Ovary (tissue), 9 donors: ENCODE results near the gene ZNF675. TPM values are rescaled to one million over a fixed set of nuclear protein-coding genes. Genes with fewer than 3 reads are reported as not detected.
"Not testable (repeated sequence)": the region's sequence is repeated elsewhere in the genome, so short reads cannot be mapped to it uniquely, and the experiment has no call there.

Experiments
- DNase-seq, 5 donors: peaks; one replicate each; pipeline ENCODE4 v3.0.0-alpha.2; 2019 to 2020
- H3K27ac ChIP-seq, 2 donors: fragments of 200-600 bp; one replicate each; pipeline versions ENCODE4 v1.5.1 to v1.8.0; 2019 to 2022
- H3K27me3 ChIP-seq: fragments of 200-600 bp; one replicate; pipeline ENCODE4 v1.8.0; 2022
- H3K36me3 ChIP-seq: fragments of 200-600 bp; sonication (generic); one replicate; pipeline ENCODE4 v1.5.1; 2019
- H3K4me1 ChIP-seq: one replicate; pipeline ENCODE4 v1.8.1; 2013; ENCODE audit warnings: mild to moderate bottlenecking, moderate library complexity; ENCODE audit not compliant: insufficient read depth
- H3K4me3 ChIP-seq: fragments of 200-600 bp; sonication (generic); one replicate; pipeline ENCODE4 v1.5.1; 2017
- H3K9me3 ChIP-seq, 2 donors: fragments of 200-600 bp in 1 of 2; sonication (generic) in 1 of 2; one replicate each; pipeline versions ENCODE4 v1.5.1 to v1.8.1; 2013 to 2019; ENCODE audit warnings: mild to moderate bottlenecking in 1 of 2, moderate library complexity in 1 of 2
- EP300 ChIP-seq: sonication (generic); formaldehyde crosslinking; IDR thresholded peaks from one replicate; pipeline ENCODE4 v1.6.1; 2017; ENCODE audit warnings: antibody characterized with exemption
- POLR2A ChIP-seq: fragments of 450-650 bp; IDR thresholded peaks from one replicate; pipeline ENCODE4 v1.6.1; 2017; ENCODE audit warnings: antibody characterized with exemption, mild to moderate bottlenecking, moderate library complexity
- WGBS, 3 donors: extraction: QIAGEN DNeasy Blood & Tissue Kit in 1 of 3; methylation state at CpG; one replicate each; pipeline versions ENCODE4 v1.1.5 to v1.1.7; 2013 to 2017; 5-methylcytosine and 5-hydroxymethylcytosine counted together
- intact Hi-C, 4 donors: fragments of 100-400 bp; cut with DNase I; formaldehyde crosslinking; loops; one replicate each; pipeline versions ENCODE4 v1.11.0 to v1.15.1; 2022 to 2023
- polyA plus RNA-seq, 2 donors: library from polyadenylated mRNA; stranded (reverse); fragments of 200-250 nt in 1 of 2; fragments of 350-450 nt in 1 of 2; fragmentation: Illumina TruSeq in 1 of 2; extraction: RNeasy Lipid Tissue Mini Kit (QIAGEN cat#74804) in 1 of 2; gene quantifications; one replicate each; pipeline ENCODE4 v1.2.3, GENCODE V29; 2013 to 2014
- total RNA-seq, 7 donors: library from RNA; depleted of rRNA in 2 of 7; stranded (reverse); fragments of >200 nt in 2 of 7; fragmentation: NEBNext Ultra II Directional in 3 of 7; extraction: Animal tissue kit (Norgen Biotek cat#: 25700) in 3 of 7; gene quantifications; one replicate each; pipeline versions ENCODE4 v1.1.0 to v1.2.4, GENCODE V29; 2016 to 2023
- TF ChIP-seq, protein P1 (sequence below), 3 donors: fragments of 450-650 bp in 2 of 3; fragments of 200-600 bp in 1 of 3; IDR thresholded peaks; one replicate each; pipeline versions ENCODE4 v1.5.1 to v1.8.0; 2016 to 2022; ENCODE audit warnings: antibody characterized with exemption in 3 of 3, mild to moderate bottlenecking in 1 of 3
- donor health status: DM: no; HTN: no; CAD: no; lungs with moderate emphysema.
- donor health status: DM: no; HTN: no; CAD: no.
- donor health status: Bipolar disorder and iron deficiency.
- donor health status: DM: yes; HTN: yes; CAD: no.
- donor health status: DM: no; HTN: no; CAD: no.
- donor health status: DM: yes; HTN: yes; CAD: no.

The ZNF675 gene
- total and polyA plus RNA-seq, 9 donors, result 3.9 to 9.6 (median 6.4) TPM

DNA sequence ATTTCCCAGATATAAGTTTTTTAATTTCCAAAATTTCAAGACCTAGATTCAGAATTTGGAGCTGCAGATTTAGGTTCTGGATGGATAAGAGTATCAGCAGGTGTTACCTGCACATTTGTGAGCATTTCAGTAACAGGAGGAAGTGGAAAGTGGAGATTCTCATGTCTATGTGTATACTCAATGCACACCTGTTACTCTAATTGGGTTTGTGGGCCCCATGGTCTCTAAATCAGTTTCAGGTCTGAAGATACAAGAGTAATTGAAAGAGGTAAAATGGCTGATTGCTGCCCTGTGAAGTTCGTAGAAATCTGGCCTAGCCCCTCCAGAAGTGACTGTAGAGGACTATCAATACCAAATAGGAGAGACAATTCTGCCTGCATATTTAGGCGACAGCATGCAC, 13.9 kb downstream of the ZNF675 start:
- WGBS, 3 donors, result 97 to 100% (median 98%) methylated on average over 2 of the region's 2 CpGs
- intact Hi-C loops, result no loop called here
- no peak overlapping the region for H3K4me3 ChIP-seq

DNA sequence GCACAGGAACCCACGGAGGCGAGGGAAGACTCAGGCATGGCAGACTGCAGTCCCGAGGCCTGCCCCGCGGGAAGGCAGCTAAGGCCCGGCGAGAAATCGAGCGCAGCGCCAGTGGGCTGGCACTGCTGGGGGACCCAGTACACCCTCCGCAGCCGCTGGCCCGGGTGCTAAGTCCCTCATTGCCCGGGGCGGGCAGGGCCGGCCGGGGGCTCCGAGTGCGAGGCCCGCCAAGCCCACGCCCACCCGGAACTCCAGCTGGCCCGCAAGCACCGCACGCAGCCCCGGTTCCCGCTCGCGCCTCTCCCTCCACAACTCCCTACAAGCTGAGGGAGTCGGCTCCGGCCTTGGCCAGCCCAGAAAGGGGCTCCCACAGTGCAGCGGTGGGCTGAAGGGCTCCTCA, 18.4 kb downstream of the ZNF675 start:
- intact Hi-C loops, H3K9me3 ChIP-seq, H3K27me3 ChIP-seq, H3K36me3 ChIP-seq, H3K27ac ChIP-seq, H3K4me1 ChIP-seq, H3K4me3 ChIP-seq, DNase-seq: not testable (repeated sequence)
- 85 to 90% (median 88%) methylated on average over 23 to 32 of the region's 32 CpGs for WGBS, 3 donors

More for the DNA sequence above, 13.9 kb downstream of the ZNF675 start:
- TF ChIP-seq, protein P1, sequence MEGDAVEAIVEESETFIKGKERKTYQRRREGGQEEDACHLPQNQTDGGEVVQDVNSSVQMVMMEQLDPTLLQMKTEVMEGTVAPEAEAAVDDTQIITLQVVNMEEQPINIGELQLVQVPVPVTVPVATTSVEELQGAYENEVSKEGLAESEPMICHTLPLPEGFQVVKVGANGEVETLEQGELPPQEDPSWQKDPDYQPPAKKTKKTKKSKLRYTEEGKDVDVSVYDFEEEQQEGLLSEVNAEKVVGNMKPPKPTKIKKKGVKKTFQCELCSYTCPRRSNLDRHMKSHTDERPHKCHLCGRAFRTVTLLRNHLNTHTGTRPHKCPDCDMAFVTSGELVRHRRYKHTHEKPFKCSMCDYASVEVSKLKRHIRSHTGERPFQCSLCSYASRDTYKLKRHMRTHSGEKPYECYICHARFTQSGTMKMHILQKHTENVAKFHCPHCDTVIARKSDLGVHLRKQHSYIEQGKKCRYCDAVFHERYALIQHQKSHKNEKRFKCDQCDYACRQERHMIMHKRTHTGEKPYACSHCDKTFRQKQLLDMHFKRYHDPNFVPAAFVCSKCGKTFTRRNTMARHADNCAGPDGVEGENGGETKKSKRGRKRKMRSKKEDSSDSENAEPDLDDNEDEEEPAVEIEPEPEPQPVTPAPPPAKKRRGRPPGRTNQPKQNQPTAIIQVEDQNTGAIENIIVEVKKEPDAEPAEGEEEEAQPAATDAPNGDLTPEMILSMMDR (IDR thresholded peaks at IDR 0.05), result no peak
- no peak for TF ChIP-seq EP300
- TF ChIP-seq POLR2A, result no peak
- H3K27ac ChIP-seq, result no peak overlapping the region
- H3K27me3 ChIP-seq, result no peaks in the 10 kb centered on the region
- H3K9me3 ChIP-seq, result no peaks in the 10 kb centered on the region
- no peak for DNase-seq
- H3K4me1 ChIP-seq, result no peaks in the 10 kb centered on the region
- no peaks in the 10 kb centered on the region for H3K36me3 ChIP-seq

DNA sequence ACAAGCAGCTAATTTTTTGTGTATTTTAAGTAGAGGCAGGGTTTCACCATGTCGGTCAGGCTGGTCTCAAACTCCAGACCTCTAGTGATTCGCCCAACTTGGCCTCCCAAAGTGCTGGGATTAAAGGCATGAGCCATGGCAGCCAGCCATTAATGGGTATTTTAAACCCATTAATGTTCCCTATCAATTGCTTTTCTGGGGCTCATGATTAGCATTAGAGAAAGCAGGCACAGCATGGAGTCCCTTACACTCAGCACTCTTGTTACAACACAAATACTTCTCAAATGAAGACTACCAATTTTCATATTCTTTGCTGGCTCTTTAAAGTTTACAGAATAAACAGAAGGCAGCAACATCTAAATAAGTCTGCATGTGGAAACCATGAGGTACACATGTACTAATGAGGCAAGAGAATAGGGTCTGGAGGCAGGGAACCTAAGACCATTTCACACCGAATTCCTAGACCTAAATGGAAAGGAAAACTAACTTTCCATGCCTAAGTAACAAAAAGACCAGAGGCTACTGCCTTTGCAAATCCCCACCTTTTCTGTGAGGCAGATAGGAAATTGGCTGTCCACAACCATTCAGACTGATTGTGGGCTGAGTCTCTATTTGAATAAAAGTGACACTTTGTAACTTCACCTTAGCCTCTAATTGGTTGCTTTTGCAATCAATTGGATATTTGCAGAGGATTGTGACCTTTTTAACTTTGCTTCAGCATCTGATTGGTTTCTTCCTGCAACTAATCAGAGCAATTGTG, 21.2 kb downstream of the ZNF675 start:
- no peaks in the 10 kb centered on the region for H3K4me1 ChIP-seq
- 47 to 49% (median 48%) methylated on average over 3 of the region's 3 CpGs for WGBS, 3 donors
- no peaks in the 10 kb centered on the region for H3K27me3 ChIP-seq
- no peak overlapping the region for H3K4me3 ChIP-seq
- H3K36me3 ChIP-seq, result no peaks in the 10 kb centered on the region
- TF ChIP-seq EP300 (no peak), POLR2A (no peak)
- TF ChIP-seq, protein P1 (IDR thresholded peaks at IDR 0.05), result no peak
- DNase-seq, result no peak
- no peak overlapping the region for H3K27ac ChIP-seq
- intact Hi-C loops, result no loop called here
- H3K9me3 ChIP-seq, result peaks cover 0 to 11% of the 10 kb centered on the region in 2 donors

DNA sequence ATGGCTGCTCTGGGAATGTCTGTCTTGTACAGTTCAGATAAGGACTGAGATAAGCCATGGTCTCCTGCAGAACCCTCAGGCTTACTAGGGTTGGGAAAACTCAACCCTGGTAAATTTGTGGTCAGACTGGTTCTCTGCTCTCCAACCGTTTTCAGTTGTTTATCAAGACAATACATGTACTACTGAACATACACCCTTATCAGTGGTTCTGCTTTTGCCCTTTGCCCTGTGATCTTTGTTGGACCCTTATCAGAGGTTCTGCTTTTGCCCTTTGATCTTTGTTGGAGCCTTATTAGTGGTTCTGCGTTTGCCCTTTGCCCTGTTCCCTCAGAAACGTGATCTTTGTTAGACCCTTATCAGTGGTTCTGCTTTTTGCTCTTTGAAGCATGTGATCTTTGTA, 37.2 kb downstream of the ZNF675 start:
- H3K4me3 ChIP-seq, H3K27ac ChIP-seq, H3K36me3 ChIP-seq, H3K9me3 ChIP-seq, DNase-seq, H3K27me3 ChIP-seq, H3K4me1 ChIP-seq, intact Hi-C loops: not testable (repeated sequence)
- 55 to 66% (median 57%) methylated on average over 3 of the region's 3 CpGs for WGBS, 3 donors

Other genes with a start within 250 kb of the ZNF675 start
- gene ZNF681, start 71.7 kb upstream of the ZNF675 start, total RNA-seq, result 1 to 10 TPM; 1.5 to 4.0 (median 3.3) TPM
- 1 to 10 TPM; 1.5 to 1.6 TPM for gene ZNF681, start 71.7 kb upstream of the ZNF675 start, polyA plus RNA-seq
- 1 to 10 TPM in 4 of 7 donors, under 1 TPM in 3; 0.36 to 5.3 (median 1.1) TPM for gene ZNF726, start 227.7 kb upstream of the ZNF675 start, total RNA-seq
- 1 to 10 TPM in 1 of 2 donors, under 1 TPM in 1; 0.97 to 1.1 TPM for gene ZNF726, start 227.7 kb upstream of the ZNF675 start, polyA plus RNA-seq